Inferior parietal cortex (tissue), 1 donor: ENCODE measurements around the gene FBXO11.
A peak's percentile ranks its signal among the peaks of the same experiment; 100 is the strongest.
"Not testable (repeated sequence)": the region's sequence is repeated elsewhere in the genome, so short reads cannot be mapped to it uniquely, and the experiment has no call there.

Experiments
- DNase-seq: peaks from one replicate; pipeline ENCODE4 v3.0.0-alpha.2; 2016; ENCODE audit errors: extremely low spot score

Gene FBXO11

DNA sequence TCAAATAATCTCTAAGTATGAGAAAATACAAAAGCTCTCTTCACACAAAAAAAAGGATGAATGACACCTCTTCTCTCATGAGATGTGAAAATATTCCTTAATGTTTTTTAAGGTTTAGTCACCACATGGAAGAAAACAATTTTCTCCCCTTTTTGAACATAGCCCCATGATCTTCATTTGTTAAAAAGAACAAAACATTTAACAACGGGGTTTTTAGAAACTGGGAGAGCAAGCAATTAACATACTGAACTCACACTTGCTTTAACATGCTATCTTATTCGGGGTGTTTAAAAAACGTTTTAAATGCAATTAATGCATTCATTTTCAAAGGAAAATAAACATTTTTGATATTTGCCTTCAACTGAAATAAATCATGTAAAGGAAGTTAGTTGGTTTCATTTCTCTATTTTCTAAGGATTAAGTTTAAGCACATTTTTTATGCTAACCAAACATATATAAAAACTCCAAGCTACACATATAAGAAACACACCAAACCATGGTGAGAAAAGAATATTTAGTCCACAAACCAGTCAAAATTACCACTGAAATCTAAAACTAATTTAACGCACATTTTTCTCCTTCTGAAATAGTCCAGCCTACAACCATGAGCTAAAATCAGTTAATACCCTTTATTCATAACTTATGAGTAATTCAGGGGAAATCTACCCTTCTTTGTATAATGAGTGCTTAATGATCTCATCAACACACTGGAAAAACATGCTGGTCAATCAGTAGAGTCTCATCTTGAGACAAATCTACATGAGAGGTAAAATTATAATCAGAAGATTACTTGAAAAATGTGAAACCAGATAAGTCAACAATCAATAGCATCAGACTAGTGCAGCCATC lies 8.2 kb downstream of the FBXO11 start:
- no peak for DNase-seq

DNA sequence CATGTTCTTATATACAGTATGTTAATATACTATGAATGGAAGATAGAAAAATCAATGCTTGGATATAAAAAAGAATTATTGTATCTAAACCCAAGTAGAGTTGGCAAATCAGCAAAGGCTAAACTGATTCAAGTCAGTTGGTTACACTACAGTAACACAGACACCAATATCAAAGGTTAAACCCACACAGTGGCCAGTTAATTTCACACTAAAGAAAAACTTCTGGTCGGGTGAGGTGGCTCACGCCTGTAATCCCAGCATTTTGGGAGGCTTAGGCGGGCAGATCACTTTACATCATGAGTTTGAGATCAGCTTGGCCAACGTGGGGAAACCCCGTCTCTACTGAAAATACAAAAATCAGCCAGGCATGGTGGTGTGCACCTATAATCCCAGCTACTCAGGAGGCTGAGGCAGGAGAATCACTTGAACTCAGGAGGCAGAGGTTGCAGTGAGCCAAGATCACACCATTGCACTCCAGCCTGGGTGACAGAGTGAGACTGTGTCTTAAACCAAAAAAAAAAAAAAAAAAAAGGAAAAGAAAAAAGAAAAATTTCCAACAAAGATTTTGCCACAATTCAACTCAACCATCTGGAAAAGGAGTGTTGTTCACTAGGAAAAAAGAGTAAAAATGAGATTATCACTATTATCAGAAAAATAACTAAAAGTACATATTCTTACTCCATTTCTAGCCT lies 9.0 kb downstream of the FBXO11 start:
- not testable (repeated sequence) for DNase-seq

DNA sequence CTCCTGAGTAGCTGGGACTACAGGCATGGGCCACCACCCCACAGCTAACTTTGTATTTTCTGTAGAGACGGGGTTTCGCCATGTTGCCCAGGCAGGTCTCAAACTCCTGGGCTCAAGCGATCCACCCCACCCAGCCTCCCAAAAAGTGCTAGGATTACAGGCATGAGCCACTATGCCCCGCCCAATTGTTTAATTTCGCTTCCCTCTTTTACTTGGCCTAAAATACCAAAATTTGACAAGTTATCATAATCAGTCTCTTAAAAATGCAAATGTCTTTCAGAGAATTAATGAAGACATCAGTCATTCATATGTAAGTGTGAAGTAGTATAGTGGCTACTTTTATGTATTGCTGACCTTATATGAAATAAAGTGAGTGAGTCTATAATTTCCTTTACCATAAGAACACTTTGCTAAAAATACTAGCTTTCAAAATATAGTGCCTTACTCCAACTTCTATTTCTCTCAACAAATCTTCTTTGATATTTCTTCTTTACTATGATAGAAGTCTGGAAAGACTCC lies 9.8 kb downstream of the FBXO11 start:
- no peak for DNase-seq

DNA sequence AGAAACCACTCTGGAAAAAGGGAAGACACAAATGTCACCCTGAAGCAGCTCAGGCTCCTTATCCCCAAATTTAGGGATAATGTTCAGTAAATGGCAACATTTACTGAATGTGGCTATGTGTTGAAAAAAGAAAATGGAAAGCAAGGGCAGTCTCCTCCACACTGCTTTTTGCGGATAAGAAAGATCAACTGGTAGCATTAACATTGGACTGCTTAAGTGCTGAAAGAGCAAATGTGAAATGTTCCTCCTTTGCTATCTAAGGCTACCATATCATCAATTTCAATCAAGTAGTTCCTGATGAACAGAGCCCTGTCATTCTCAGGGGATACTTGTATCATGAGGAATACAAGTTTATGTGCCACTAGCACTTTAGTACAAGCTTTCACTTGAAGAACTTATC lies 12.5 kb downstream of the FBXO11 start:
- no peak for DNase-seq

DNA sequence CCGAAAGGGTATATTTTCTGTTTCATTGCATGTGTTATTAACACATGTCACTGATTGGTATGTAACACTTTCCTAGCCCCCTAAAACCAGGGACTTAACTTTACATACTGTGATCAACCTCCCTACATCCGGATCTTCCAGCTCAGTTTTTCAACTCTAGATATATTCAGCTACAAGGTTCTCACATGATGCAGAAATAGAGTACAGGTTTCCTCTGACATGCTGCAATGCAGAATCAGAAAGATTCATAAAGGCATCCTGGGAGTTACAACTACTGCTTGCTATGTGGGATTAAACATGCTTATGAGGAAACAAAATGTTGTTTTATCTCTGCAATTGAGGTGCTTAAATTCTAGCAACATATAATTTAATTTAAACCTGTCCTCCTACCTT lies 14.0 kb downstream of the FBXO11 start:
- no peak for DNase-seq

DNA sequence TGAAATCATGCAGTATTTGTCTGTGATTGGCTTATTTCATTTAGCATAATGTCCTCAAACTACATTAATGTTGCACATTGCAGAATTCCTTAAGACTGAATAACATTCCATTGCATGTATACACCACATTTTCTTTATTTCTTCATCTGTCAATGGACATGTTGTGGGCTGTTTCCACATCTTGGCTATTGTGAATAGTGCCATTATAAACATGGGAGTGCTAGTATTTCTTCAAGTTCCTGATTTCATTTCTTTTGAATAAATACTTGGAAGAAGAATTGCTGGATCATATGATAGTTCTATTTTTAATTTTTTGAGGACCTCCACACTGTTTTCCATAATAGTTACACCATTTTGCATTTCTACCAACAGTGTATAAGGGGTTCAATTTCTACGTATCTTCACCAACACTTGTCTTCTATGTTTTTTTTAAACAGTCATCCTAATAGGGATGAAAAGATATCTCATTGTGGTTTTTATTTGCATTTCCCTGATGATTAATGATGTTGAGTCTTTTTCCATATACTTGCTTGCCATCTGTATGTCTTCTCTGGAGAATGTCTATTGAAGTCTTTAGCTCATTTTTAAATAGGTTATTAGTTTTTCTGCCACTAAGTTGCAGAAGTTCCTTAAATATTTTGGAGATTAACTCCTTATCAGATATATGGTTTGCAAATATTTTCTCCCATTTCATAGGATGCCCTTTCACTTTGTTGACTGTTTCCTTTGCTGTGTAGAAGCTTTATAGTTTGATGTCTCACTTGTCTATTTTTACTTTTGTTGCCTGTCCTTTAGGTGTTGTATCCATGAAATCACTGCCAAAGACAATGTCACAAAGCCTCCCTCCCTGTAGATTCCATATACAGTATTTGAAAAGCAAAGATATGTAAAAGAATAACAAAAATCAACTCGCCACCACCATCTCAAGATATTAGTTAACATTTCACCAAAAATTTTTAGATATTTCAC lies 14.6 kb downstream of the FBXO11 start:
- DNase-seq, result no peak

DNA sequence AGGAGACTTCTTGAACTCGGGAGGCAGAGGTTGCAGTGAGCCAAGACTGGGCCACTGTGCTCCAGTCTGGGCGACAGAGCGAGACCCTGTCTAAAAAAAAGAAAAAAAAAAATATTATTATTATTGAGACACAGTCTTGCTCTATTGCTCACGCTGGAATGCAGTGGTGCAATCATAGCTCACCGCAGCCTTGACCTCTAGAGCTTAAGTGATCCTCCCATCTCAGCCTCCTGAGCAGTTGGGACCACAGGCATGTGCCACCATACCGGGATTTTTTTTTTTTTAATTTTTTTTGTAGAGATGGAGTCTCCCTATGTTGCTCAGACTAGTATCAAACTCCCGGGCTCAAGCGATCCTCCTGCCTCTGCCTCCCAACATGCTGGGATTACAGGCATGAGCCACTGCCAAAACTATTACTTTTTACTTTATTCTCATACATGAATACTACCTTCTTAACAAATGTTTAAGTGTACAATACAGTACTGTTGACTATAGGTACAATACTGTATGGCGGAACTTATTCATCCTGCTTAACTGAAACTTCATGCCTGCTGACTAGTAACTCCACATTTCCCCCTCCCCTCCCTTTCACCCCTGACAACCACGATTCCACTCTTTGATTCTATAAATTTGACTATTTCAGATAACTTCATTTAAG lies 15.5 kb downstream of the FBXO11 start:
- no peak for DNase-seq

DNA sequence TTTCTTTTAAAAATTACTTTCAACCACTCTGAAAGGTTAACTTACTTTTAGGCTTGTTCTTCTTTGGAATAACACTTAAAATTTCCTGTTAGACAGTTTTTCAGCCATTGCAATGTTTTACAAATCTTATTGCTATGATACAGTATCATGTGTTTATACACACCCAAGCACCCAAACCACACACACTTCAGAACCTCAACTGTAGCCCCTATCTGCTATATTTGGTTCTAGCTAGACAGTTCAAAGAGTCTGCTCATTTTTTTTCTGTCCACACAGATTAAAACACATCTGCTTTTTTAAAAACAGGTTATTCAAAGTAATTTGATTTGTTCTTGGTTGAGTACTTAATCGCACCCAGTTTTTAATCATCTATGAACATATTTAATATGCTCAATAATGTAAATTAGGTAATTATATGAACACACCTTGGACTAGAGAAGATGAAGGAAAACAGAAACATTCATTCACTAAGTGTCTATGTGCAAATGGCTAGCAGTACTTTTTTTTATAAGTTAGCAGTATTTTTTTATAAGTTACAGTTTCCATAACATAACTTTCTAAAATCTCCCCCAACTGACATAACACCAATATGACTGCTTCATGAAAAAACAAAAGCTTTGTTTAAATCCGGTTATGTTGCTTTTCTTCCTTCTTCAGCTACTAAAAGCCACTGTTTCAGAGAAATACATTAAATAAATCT lies 17.6 kb downstream of the FBXO11 start:
- no peak for DNase-seq

DNA sequence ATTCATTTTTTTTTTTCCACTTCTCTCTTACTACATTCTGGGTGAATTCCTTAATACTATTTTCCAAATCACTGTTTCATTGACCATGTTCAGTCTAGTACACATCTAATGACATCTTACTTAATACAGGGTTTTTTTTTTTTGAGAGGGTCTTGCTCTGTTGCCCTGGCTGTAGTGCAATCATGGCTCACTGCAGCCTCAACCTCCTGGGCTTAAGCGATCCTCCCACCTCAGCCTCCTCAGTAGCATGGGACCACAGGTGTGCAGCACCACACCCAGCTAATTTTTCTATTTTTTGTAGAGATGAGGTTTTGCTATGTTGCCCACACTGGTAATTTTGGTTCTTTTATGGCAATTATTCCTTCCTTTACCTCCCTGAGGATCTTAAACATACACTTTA lies 29.4 kb downstream of the FBXO11 start:
- DNase-seq, result no peak

DNA sequence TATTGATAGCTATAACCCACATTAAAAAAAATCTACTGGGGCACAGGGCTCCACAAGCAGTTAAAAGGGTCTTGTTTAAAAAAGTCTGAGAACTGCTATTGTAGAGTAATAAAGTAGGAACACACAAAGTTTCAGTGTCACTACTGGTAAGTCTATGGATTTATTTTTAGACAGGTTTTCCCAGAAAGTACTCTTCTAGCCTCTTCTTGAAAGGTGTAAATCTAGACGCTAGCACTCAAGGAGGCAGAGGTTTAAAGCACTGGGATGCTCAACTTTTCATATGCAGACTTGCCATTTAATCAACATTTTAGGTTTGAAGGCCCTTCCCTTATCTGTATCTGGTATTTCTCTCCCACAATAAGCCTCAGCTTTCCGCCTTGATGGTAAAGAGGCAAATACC lies 33.4 kb downstream of the FBXO11 start:
- no peak for DNase-seq

DNA sequence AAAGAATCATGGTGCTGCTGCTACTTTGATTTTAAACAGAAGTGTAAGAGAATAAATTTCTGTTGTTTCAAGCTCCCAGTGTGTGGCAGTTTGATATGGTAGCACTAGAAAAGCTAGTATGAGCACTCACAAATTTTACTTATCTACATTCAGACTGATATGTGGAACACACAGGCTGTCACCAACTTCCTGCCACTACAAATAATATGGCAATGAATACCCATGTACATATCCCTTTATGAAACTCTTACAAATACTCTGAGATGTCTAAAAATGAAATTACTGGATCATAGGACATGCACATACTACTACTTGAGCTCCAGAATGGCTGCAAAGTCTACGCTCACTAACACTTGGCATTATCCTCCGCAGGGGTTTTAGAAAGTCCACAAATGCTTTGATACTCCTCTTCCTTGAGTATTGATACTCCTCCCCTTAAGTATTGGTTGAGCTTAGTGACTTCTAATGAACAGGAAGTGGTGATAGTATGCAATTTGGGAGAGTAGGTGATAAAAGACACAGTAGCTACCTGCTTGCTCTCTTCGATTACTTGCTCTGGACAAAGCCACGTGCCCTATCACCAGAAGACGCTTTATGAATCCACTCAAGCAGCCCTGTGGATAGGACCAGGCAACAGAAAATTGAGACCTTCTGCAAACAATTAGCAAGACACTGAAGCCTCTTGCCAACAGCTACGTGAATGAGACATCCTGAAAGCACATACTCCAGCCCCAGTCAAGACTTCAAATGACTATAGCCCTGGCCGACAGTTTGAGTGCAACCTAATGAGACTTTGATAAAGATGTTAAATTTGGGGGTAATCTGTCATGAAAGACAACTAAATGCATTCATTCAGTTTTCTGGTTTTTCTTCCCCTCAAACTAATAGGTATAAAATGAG lies 35.4 kb downstream of the FBXO11 start:
- DNase-seq, result no peak

DNA sequence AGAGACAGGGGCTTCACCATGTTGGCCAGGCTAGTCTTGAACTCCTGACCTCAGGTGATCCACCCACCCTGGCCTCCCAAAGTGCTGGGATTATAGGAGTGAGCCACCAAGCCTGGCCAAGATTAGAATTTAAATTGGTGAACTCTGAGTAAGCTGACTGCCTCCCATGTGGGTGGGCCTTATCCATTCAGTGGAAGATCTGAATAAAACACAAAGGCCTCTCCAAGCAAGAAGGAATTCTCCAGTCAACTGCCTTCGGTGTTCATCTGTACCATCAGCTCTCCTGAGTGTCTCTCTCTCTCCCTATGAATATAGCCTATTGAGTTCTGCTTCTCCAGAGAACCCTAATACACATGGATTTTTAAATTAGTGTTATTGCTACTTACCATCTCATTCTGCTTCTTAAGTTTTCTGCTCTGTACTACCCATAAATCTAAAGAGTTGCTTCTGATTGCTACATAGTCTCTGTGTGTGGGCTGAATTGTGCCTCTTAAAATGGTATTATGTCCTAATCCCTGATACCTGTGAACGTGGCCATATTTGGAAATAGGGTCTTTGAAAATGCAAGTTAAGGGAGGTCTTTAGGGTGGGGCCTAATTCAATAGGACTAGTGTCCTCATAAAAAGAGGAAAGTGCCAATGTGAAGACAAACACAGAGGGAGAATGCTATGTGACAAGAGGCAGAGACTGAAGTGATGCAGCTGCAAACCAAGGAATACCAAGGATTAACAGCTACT lies 36.3 kb downstream of the FBXO11 start:
- DNase-seq, result no peak

DNA sequence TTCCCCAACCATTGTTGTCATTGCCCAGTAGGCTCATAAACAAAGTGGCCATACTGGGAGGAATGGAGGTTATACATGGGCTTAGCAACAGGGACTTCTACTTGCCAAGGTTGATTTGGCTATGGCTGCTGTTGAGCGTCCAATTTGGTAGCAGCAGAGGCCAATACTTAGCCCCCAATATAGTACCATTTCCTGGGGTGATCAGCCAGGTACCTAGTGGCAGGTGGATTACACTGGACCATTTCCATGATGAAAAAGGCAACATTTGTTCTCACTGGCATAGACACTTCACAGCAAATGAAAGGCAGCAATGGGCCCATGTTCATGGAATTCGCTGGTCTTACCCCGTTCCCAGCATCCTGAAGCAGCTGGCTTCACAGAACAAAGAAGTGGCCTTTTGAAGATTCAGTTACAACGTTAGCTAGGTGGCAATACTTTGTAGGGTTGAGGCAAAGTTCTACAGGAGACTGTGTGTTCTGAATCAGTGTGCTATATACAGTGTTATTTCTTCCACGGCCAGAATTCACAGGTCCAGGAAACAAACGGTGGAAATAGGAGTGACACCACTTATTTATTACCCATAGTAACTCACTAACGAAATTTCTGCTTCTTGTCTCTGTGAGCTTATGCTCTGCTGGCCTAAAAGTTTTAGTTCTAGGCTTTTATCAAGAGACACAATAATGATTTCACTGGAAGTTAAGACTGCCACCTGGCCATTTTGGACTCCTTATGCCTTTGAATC lies 37.5 kb downstream of the FBXO11 start:
- DNase-seq, result no peak

DNA sequence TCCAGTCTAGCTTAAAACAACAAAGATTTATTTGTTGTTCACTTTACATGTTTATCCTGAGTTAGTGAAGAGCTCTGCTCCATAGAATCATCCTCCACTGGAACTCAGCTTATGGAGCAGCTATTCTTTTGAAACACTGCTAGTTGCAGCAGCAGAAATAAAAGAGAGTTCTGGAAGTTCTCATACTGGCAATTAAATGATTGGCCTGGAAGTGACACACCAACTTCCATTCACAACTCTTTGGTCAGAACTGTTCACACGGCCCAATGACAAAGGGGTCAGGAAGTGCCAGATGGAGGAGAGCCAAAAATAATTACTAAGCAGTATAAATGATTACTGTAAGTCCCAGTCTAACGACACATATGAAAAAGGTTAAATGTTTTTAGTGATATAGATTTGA lies 39.1 kb downstream of the FBXO11 start:
- DNase-seq, result peak; percentile 27

DNA sequence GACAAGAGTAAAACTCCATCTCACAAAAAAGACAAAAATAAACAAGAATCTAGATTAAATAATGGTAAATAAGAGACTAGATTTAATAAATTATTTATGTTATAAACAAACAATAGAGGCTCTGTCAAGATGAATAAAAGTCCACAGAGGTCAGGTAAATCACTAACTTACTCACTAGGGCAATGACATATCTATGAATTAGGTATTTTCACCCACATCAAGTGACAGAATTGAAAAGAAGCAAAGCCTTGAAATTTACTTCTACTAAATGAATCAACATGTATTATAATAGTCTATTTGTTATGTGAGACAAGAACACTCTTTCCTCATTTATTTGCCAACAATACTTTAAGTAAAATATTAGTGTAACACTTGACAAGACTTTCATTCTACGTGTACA lies 41.7 kb downstream of the FBXO11 start:
- no peak for DNase-seq

DNA sequence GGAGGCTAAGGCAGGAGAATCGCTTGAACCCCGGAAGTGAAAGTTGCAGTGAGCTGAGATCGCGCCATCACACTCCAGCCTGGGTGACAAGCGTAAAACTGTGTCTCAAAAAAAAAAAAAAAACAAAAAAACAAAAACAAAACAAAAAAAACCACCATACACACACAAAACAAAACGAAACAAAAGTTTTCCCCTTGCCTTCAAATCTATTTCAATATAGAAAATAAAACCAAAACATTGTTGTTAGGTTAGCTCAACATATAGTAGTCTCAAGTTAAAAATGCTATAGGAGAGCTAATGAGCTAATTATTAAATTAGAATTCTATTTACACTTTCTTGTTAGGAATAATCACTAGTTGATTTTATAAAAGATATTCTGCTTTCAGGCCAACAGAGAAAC lies 43.3 kb downstream of the FBXO11 start:
- no peak for DNase-seq

DNA sequence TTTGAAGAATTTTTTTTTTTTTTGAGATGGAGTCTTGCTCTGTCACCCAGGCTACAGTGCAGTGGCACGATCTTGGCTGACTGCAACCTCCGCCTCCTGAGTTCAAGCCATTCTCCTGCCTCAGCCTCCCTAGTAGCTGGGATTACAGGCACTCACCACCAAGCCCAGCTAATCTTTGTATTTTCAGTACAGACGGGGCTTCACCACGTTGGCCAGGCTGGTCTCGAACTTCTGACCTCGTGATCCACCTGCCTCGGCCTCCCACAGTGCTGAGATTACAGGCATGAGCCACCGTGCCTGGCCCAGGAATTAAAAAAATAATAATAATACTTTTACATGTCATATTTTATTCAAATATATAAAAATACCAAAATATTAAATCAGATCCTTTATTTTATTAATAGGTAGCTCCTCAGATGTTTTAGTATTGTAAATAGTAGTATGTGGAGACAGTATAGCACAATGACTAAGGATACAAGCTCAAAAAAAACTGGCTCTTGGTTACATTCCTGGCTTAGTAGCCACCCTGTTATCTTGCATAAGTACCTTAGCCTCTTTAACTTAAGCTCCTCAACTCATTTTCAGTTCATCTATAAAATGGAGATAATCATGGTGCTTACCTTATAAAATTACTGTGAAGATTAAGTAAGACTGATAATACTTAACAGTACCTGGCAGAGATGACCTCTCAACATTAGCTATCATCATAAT lies 53.1 kb downstream of the FBXO11 start:
- not testable (repeated sequence) for DNase-seq

DNA sequence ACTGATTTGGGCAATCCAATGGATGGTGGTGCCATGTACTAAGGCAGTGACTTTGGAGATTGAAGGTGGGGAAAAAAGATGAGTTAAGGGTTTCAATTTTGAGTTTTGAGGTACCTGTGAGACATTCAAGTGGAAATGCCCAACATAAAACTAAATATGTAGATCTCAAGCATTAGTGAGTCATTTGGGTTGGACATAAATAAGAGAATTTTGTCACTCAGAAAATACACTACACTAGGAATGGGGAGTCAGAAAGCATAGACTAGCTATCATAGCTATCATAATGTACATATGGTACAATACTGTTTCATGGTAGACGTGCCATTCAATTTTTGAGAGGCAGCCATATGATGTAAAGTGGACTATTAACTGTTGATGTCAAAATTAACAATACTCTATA lies 56.1 kb downstream of the FBXO11 start:
- DNase-seq, result no peak
